Liver (tissue), 3 donors: ENCODE measurements around the gene MISP3.

Experiments used
- FOXA1 ChIP-seq: IDR thresholded peaks from 2 replicates; pipeline ENCODE4 v1.6.1; 2016; ENCODE audit warnings: antibody characterized with exemption
- GABPA ChIP-seq, 2 donors: IDR thresholded peaks in 1 of 2; conservative IDR thresholded peaks in 1 of 2; 2 replicates each; pipeline ENCODE4 v1.6.1; 2016; ENCODE audit warnings: antibody characterized with exemption in 2 of 2, mild to moderate bottlenecking in 1 of 2, moderate library complexity in 1 of 2
- HNF4A ChIP-seq, 2 donors: conservative IDR thresholded peaks; 2 replicates each; pipeline ENCODE4 v1.6.1; 2016; ENCODE audit warnings: antibody characterized with exemption in 2 of 2, mild to moderate bottlenecking in 2 of 2
- RAD21 ChIP-seq, 2 donors: IDR thresholded peaks; 2 replicates each; pipeline ENCODE4 v1.6.1; 2016; ENCODE audit warnings: antibody characterized with exemption in 2 of 2, mild to moderate bottlenecking in 2 of 2
- RXRA ChIP-seq, 2 donors: IDR thresholded peaks; 2 replicates each; pipeline ENCODE4 v1.6.1; 2017 to 2018; ENCODE audit warnings: antibody characterized with exemption in 2 of 2, mild to moderate bottlenecking in 1 of 2
- SP1 ChIP-seq: IDR thresholded peaks from 2 replicates; pipeline ENCODE4 v1.6.1; 2018; ENCODE audit warnings: antibody characterized with exemption, mild to moderate bottlenecking
- TAF1 ChIP-seq: conservative IDR thresholded peaks from 2 replicates; pipeline ENCODE4 v1.6.1; 2016; ENCODE audit warnings: antibody characterized with exemption, mild to moderate bottlenecking
- YY1 ChIP-seq: IDR thresholded peaks from 2 replicates; pipeline ENCODE4 v1.6.1; 2016; ENCODE audit warnings: antibody characterized with exemption, mild to moderate bottlenecking
- TF ChIP-seq, protein P1 (sequence below): fragments of 150-350 bp; IDR thresholded peaks from 2 replicates; pipeline ENCODE4 v1.5.1; 2017; ENCODE audit warnings: improper control_type of control experiment, low read depth, low read length; ENCODE audit not compliant: missing input control
- TF ChIP-seq, protein P2 (sequence below): IDR thresholded peaks from 2 replicates; pipeline ENCODE4 v1.6.1; 2016; ENCODE audit warnings: antibody characterized with exemption
- TF ChIP-seq, protein P3 (sequence below): IDR thresholded peaks from 2 replicates; pipeline ENCODE4 v1.6.1; 2016; ENCODE audit warnings: antibody characterized with exemption
- TF ChIP-seq, protein P4 (sequence below): IDR thresholded peaks from 2 replicates; pipeline ENCODE4 v1.6.1; 2016; ENCODE audit warnings: antibody characterized with exemption, mild to moderate bottlenecking
- donor health status: healthy.
- donor health status: healthy.

DNA sequence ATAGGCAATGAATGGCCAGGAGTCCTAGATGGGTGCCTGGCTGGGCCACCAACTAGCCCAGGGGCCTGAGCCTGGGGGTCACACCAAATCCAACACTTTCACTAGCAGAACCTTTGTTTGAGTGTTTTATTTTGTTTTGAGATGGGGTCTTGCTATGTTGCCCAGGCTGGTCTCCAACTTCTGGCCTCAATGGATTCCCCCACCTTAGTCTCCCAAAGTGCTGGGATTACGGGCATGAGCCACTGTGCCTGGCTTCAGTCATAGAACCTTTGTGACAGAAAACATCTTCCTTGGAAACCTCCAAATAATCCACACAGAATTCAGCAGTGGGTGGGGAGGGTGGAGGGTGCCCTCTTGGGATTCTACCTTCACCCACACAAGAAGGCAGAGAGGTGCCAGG lies 38.9 kb downstream of the MISP3 start:
- TF ChIP-seq, protein P1, sequence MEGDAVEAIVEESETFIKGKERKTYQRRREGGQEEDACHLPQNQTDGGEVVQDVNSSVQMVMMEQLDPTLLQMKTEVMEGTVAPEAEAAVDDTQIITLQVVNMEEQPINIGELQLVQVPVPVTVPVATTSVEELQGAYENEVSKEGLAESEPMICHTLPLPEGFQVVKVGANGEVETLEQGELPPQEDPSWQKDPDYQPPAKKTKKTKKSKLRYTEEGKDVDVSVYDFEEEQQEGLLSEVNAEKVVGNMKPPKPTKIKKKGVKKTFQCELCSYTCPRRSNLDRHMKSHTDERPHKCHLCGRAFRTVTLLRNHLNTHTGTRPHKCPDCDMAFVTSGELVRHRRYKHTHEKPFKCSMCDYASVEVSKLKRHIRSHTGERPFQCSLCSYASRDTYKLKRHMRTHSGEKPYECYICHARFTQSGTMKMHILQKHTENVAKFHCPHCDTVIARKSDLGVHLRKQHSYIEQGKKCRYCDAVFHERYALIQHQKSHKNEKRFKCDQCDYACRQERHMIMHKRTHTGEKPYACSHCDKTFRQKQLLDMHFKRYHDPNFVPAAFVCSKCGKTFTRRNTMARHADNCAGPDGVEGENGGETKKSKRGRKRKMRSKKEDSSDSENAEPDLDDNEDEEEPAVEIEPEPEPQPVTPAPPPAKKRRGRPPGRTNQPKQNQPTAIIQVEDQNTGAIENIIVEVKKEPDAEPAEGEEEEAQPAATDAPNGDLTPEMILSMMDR, result no peak
- no peak for TF ChIP-seq SP1
- TF ChIP-seq YY1, result no peak
- no peak for TF ChIP-seq GABPA (IDR thresholded peaks at IDR 0.05 in 1 of 2, conservative IDR thresholded peaks at IDR 0.05 in 1 of 2)
- TF ChIP-seq RXRA (IDR thresholded peaks at IDR 0.05), result no peak
- TF ChIP-seq RAD21 (IDR thresholded peaks at IDR 0.05), result no peak
- TF ChIP-seq, protein P2, sequence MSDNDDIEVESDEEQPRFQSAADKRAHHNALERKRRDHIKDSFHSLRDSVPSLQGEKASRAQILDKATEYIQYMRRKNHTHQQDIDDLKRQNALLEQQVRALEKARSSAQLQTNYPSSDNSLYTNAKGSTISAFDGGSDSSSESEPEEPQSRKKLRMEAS, result no peak
- TF ChIP-seq TAF1, result no peak
- TF ChIP-seq, protein P3, sequence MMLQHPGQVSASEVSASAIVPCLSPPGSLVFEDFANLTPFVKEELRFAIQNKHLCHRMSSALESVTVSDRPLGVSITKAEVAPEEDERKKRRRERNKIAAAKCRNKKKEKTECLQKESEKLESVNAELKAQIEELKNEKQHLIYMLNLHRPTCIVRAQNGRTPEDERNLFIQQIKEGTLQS, result no peak
- TF ChIP-seq FOXA1, result no peak
- TF ChIP-seq, protein P4, sequence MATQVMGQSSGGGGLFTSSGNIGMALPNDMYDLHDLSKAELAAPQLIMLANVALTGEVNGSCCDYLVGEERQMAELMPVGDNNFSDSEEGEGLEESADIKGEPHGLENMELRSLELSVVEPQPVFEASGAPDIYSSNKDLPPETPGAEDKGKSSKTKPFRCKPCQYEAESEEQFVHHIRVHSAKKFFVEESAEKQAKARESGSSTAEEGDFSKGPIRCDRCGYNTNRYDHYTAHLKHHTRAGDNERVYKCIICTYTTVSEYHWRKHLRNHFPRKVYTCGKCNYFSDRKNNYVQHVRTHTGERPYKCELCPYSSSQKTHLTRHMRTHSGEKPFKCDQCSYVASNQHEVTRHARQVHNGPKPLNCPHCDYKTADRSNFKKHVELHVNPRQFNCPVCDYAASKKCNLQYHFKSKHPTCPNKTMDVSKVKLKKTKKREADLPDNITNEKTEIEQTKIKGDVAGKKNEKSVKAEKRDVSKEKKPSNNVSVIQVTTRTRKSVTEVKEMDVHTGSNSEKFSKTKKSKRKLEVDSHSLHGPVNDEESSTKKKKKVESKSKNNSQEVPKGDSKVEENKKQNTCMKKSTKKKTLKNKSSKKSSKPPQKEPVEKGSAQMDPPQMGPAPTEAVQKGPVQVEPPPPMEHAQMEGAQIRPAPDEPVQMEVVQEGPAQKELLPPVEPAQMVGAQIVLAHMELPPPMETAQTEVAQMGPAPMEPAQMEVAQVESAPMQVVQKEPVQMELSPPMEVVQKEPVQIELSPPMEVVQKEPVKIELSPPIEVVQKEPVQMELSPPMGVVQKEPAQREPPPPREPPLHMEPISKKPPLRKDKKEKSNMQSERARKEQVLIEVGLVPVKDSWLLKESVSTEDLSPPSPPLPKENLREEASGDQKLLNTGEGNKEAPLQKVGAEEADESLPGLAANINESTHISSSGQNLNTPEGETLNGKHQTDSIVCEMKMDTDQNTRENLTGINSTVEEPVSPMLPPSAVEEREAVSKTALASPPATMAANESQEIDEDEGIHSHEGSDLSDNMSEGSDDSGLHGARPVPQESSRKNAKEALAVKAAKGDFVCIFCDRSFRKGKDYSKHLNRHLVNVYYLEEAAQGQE, result no peak
- no peak for TF ChIP-seq HNF4A (conservative IDR thresholded peaks at IDR 0.05)
